ENCODE data around the gene PHC2. TPM values are rescaled to one million over a fixed set of nuclear protein-coding genes. Genes with fewer than 3 reads are reported as not detected.
A peak's percentile ranks its signal among the peaks of the same experiment; 100 is the strongest.

PHC2 gene
- total and polyA plus RNA-seq, 9 of the 15 experiments (the other 6 are each of a cell fraction or from before 2014, with no cell fraction given): 3.1 to 67.6 (median 34.6) TPM

- TF ChIP-seq GMEB1 (CRISPR knock-in tag; IDR thresholded peaks at IDR 0.05) (no peak), BCL6 (CRISPR knock-in tag; IDR thresholded peaks at IDR 0.05) (no peak), ZNF3 (CRISPR knock-in tag; IDR thresholded peaks at IDR 0.05) (no peak), ATF7 (IDR thresholded peaks at IDR 0.05) (peak; percentile 82), E2F5 (CRISPR knock-in tag; IDR thresholded peaks at IDR 0.05) (no peak), NR2F6 (CRISPR knock-in tag; IDR thresholded peaks at IDR 0.05) (no peak), CBX2 (IDR thresholded peaks at IDR 0.05; ENCODE audit: insufficient read depth, low read length, poor library complexity, severe bottlenecking) (no peak), SIRT6 (IDR thresholded peaks at IDR 0.05; ENCODE audit: low read depth, low read length) (no peak), SMARCA4 (IDR thresholded peaks at IDR 0.05) (no peak), FOXP4 (CRISPR knock-in tag; IDR thresholded peaks at IDR 0.05; ENCODE audit: borderline replicate concordance) (no peak), ZBED1 (IDR thresholded peaks at IDR 0.05) (no peak), NR2C1 (IDR thresholded peaks at IDR 0.05) (peak; percentile 87), NR2C1 (tag; IDR thresholded peaks at IDR 0.05) (peak; percentile 92), CXXC5 (CRISPR knock-in tag; IDR thresholded peaks at IDR 0.05) (peak; percentile 62), RBBP5 (IDR thresholded peaks at IDR 0.05; ENCODE audit: borderline replicate concordance, insufficient read depth, low read length, poor library complexity, severe bottlenecking) (no peak), FOXJ3 (CRISPR knock-in tag; IDR thresholded peaks at IDR 0.05) (no peak), NKRF (IDR thresholded peaks at IDR 0.05; ENCODE audit: borderline replicate concordance) (peak; percentile 53), ESRRB (CRISPR knock-in tag; IDR thresholded peaks at IDR 0.05; ENCODE audit: borderline replicate concordance) (no peak), BRCA1 (IDR thresholded peaks at IDR 0.05) (no peak), BRCA1 (CRISPR knock-in tag; IDR thresholded peaks at IDR 0.05) (no peak), MXD1 (CRISPR knock-in tag; IDR thresholded peaks at IDR 0.05; ENCODE audit: borderline replicate concordance, poor library complexity, severe bottlenecking) (no peak), KDM4B (IDR thresholded peaks at IDR 0.05; ENCODE audit: borderline replicate concordance in 2 of 2, low read depth in 1 of 2) (no peak), CAMTA2 (CRISPR knock-in tag; conservative IDR thresholded peaks at IDR 0.05) (no peak)
Measured at GRCh38 chr1:33472269-33472980, 41.5 kb upstream of the PHC2 start, which contains the start of gene ZSCAN20 (continued).

All from K562 (cell line).